WI38 (cell line): Measurements from ENCODE around the gene ZNF519.

ENCODE experiments used
- H3K4me3 ChIP-seq: 2 replicates; pipeline ENCODE4 v1.5.1; 2011; ENCODE audit warnings: low read depth, mild to moderate bottlenecking, control low read depth, low read length
- CTCF ChIP-seq: IDR thresholded peaks from 2 replicates; pipeline ENCODE4 v1.5.1; 2012; ENCODE audit warnings: low read depth, mild to moderate bottlenecking, control low read depth, low read length

Gene ZNF519

GRCh38 chr18:14124689-14125088 lies 7.5 kb downstream of the ZNF519 start:
- no peak for TF ChIP-seq CTCF
- no peak overlapping the region for H3K4me3 ChIP-seq

- TF ChIP-seq CTCF, result no peak
- no peak overlapping the region for H3K4me3 ChIP-seq
Measured at GRCh38 chr18:14122097-14122496, 10.1 kb downstream of the ZNF519 start.

GRCh38 chr18:14120926-14121325 lies 11.3 kb downstream of the ZNF519 start:
- TF ChIP-seq CTCF, result no peak
- H3K4me3 ChIP-seq, result no peak overlapping the region

GRCh38 chr18:14117606-14118005 lies 14.6 kb downstream of the ZNF519 start:
- H3K4me3 ChIP-seq, result no peak overlapping the region
- no peak for TF ChIP-seq CTCF

- TF ChIP-seq CTCF, result no peak
- H3K4me3 ChIP-seq, result no peak overlapping the region
Measured at GRCh38 chr18:14106906-14107305, 25.3 kb downstream of the ZNF519 start.

- H3K4me3 ChIP-seq, result no peak overlapping the region
- TF ChIP-seq CTCF, result no peak
Measured at GRCh38 chr18:14104906-14105748, 27.1 kb downstream of the ZNF519 start.

- no peak overlapping the region for H3K4me3 ChIP-seq
- TF ChIP-seq CTCF, result no peak
Measured at GRCh38 chr18:14104201-14104600, 28.0 kb downstream of the ZNF519 start.
